NCI-H187 treated with DMSO at 0.1 percent for 48 hours (cell line): ENCODE measurements around the gene NME9.

Experiments
- DNase-seq: peaks from one replicate; lab custom pipeline; 2025; lab: John Stamatoyannopoulos, UW

Gene NME9

GRCh38 chr3:138362538-138362937 lies 32.9 kb upstream of the NME9 start:
- DNase-seq, result no peak

- DNase-seq, result no peak
These were observed 31.9 kb upstream of the NME9 start for GRCh38 chr3:138361561-138361971.

DNA sequence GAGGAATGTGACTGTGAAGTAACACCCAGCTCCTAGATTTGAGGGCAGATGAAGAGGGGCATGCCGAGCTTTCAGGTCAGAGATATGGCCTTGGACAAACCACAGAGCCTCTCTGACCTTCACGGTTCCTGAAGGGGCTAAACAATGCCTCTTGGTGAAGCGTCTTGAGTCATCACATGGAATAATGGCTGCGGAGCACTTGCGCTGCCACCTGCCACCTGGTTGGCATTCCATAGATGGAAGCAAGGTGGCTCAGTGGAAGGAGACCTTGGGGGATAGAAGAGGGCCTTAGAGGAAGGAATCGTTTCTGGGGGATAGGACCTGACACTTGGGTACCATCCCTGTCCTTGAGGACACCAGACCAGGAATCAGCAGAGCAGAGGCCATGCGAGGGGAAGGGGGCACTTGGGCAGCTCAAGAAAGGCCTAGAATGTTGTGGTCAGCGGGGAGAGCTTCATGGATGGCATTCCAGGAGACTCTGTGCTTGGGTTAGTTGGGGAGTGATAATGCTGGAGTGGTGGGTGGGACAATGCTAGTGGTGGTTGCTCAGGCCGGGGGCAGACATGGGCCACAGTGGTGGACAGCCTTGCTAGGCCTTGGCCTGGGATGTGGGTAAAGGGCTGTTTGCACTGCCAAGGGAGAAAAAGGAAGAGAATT lies 31.3 kb upstream of the NME9 start:
- DNase-seq, result no peak

- DNase-seq, result no peak
These were observed 30.5 kb upstream of the NME9 start for GRCh38 chr3:138359919-138360868.

GRCh38 chr3:138359148-138359918 lies 29.7 kb upstream of the NME9 start:
- DNase-seq, result no peak

DNA sequence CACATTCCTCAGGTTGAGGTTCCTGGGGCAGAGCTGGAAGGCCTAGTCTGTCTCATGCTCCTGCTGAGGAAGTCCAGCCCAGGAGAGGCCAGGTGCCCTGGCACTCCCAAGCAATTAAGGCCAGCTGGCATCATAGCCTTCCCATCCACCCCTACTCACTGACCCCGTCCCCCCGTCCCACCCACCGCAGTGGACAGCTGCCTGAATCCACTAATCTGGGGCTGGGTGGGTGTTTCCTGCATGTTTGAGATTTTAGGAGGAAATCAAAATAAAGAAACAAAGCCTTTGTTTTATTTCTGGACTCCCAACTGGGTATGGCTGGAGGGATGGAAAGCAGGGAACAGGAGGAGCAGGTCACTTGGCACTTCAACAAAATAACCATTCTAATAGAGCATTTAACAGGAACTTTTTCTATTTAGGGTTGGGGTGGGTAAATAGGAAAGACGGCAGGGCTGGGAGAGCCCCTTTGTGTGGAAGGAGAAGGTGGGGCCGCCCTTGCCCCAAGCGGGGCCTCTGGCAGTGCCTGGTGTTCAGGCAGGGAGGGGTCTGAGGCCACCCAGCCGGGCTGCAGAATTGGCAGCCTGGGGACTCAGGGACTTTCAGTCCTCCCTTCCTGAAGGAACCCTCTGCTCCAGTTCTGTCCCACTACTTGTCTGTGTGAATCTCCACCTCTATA lies 27.2 kb upstream of the NME9 start:
- no peak for DNase-seq

DNA sequence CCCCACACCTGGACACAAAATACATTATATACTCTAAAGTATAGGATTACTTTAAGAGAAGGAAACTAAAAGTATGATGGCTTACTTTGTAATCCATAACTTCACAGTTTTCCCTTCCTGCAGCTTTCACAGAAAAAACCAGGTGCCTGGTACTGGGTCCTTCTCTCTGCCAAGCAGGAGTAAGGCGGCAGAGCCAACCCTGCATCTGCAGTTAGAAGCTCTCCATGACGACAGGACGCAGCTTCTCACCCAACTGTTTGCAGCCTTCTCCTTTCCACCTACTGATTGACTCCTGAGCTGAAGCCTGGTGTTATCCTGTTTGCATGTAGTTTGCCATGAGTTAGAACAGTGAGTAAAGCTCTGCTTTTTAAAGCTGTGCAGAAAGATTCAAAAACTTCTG lies 25.4 kb upstream of the NME9 start:
- no peak for DNase-seq

DNA sequence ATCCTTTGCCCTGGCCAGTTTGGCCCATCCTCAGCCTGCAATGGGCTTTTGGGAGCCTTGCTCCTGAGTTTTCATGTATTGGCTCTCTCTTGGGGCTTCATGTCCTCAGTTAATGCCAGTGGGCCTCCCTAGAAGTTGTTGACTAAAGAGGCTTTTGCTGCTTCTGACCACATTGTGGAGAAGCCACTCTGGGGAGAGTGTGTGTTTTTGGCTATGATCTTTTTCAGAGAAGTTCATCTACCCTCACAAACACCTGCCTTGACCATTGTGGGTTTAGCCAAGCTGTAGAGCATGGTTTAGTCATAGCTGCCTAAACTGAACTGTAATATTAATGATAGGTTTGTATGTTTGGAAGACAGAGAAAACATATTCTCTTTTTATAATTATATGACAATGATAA lies 24.7 kb upstream of the NME9 start:
- no peak for DNase-seq

GRCh38 chr3:138351916-138352550 lies 22.4 kb upstream of the NME9 start:
- no peak for DNase-seq

GRCh38 chr3:138351151-138351550 lies 21.5 kb upstream of the NME9 start:
- no peak for DNase-seq

DNA sequence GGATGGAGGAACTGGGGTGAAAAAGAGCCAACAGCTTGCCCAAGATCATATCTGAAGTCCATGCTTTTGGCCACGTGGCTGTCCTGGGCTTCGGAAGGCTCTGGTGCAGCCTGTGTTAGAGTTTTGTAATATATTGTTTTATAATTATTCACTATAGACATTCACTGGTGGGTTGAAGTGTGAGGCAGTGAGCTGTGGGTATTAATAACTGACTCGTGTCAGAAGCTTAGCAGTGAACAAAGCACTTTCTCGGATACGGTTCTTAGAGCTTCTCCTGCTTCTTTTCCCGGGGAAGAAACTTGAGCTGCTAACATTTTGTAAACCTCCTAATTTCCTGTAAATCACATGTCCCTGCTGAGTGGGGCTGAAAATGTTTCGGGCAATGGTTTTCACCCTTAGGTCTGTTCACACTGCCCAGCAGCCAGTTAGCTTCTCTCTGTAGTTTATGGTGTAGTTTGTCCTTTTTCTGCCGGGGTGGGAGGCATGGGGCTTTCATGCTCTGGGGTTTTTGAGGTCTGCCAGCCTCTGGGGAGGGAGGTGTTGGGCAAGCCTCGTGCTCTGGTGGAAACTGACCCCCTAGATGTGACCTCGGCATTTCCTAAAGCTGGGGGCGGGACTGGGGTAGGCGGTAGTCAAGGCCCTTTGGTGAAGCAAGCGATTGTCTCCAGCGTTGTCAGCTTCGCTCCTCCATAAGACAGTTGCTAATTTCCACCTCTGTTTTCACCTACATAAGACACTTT lies 20.4 kb upstream of the NME9 start:
- DNase-seq, result no peak

DNA sequence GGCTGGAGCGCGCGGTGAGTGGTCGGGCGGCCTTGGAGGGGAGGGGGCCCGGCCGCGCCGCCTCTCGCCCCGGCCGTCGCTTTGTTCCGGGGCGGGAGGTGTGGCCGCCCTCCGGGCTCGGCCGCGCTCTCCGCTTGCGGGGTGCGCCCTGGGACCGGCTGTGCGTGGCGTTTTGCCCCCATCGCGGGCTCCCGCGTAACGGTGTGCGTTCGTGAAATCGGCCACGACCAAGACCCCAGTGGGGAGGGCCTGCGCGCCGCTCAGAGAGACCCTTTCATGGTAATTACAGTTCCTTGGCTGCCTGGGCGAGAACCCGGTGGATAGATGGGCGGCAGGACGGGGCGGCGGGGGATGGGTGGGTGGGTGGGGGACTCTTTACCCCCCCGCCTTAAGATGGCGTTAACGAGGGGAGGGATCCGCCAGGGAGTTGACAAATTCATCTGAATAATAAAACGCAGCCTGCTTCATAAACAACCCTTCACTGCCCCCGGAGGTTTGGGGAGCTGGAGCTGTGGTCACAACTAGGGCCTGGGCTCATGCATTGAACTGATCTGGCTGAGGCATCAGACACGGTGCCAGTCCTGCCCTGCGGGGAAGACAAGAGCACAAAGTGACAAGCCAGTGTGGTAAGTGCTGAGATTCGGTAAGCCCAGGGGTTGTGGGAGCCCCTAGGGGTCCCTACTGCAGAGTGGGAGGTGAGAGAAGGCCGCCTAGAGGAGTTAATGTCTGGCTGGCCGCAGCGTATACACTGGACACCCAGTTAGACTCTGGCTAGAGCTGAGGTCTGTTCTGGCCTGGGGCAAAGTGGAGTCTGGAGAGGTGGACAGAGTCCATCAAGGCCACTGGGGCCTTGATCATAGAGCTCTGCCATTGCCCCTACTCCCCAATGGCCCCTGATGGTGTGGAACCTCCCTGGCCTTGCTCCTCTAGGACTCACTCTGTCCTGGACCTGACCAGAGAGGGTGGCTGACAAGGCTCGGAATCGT lies 19.4 kb upstream of the NME9 start:
- DNase-seq, result no peak

- no peak for DNase-seq
These were observed 18.5 kb upstream of the NME9 start, which contains the start of gene MRAS for GRCh38 chr3:138347960-138348753. Gene MRAS, plus strand, starts transcription at chr3:138348579. Its CDS starts 24,305 bp downstream, at chr3:138372884.

DNA sequence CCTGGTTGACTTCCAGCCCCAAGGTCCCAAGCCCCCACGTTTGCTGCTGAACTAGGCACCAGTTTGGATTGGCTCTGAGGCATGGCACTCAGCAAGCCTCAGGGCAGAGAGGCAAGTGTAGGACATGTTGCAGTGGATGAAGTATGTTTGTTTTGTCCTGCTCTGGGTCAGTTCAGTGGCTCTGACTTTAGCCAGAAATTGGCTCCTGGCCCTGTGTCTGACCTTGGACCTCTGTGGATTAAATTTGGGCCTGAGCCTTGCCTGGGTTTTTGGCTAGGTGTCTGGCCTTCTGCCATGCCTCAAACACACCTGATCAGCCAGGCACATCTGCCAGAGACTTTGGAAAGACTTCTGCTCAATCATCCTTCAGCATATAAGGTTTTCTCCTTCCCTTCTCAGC lies 15.1 kb upstream of the NME9 start:
- no peak for DNase-seq

DNA sequence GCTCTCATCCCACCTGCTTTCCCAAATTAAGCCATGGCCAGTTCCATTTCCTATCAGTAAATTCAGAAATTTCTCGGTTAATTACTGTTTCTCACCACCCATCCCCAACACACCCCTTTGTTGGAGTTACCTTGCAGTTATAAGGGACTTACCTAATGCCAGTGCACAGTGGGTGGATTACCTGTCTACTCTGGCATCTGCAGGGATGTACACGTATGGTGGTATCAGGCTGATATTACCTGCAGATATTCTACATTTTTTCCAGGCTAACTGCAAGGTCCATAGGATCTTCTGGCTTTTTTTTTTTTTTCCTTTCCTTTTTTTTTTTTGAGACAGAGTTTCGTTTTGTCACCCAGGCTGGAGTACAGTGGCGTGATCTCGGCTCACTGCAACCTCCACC lies 10.9 kb upstream of the NME9 start:
- no peak for DNase-seq

DNA sequence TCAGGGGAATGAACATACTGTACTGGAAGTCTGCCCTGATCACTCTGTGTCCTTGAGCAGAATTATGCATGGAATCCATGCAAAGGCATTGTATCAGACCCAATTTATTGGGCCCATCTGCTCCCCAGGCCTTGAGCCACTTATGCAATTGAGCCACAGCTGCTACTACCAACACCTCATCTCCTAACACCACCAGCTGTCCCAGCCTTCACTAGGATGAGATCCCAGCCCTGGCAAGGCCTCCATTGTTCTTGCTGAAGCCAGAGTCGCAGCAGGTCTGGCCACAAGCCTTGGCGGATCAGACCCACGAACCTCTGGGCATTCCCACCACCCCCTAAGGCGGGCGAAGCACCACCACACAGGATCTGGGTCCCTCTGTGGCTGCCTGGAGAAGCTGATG lies 9.2 kb upstream of the NME9 start:
- DNase-seq, result no peak

DNA sequence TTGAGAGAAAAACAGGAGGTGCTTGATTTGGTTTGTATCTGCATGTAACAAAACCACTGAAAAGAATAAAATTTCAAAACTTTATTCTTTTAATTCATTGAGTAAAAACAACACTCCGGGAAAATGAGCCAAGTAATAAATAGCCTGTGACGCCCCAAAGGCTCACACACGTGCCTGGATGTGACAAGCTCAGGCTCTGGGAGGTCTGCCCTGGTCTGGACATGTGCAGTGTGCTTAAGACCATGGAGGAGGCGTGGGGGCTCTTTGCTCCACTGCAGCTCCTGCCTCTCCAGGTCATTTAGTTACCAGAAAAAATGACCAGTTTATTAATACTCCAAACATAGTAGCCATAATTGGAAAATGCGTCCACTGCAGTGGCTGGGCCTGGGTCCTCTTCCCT lies 8.6 kb upstream of the NME9 start:
- no peak for DNase-seq

DNA sequence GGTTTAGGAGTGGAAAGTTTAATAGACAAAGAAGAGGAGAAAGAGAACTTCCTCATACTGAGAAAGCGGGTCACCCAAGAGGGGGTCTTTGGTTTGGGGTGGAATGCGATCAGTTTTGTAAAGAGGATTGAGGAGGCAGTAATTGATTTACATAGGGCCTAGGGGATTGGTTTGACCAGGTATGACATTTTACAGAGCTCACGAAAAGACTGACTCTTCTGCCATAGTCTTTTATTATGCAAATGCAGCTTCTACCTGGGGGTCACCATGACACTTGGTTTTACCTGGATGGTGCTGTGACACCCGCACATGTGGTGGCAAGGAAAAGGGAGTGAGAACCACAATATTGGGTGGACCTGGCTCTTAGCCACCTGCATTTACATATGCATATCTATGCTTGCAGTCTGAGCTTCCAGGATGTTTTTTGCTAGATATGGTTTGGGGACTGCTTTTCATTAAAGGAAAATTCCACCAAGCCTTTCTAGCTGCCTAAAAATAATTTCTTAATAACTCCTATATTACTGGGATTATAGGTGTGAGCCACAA lies 6.9 kb upstream of the NME9 start:
- DNase-seq, result no peak
